ENCODE measurements around the gene TRAPPC4.
"Not testable (repeated sequence)": the region's sequence is repeated elsewhere in the genome, so short reads cannot be mapped to it uniquely, and the experiment has no call there.

TRAPPC4 gene

GRCh38 chr11:119015054-119015611 is 3.4 kb upstream of the TRAPPC4 start:
- H3K4me1 ChIP-seq (ENCODE audit: insufficient read depth, low read length), result peaks cover 28% of the 10 kb centered on the region
- peaks cover 66% of the 10 kb centered on the region for H3K36me3 ChIP-seq (ENCODE audit: insufficient read depth, low read length)
- H3K27me3 ChIP-seq (ENCODE audit: control insufficient read depth in 1 of 2, insufficient read depth in 2 of 2, low read length in 2 of 2), result no peaks in the 10 kb centered on the region
- no peak overlapping the region for H3K4me3 ChIP-seq (ENCODE audit: low read depth in 1 of 2, low read length in 2 of 2)
- no peaks in the 10 kb centered on the region for H3K9me3 ChIP-seq (ENCODE audit: low read length)
- H3K27ac ChIP-seq (ENCODE audit: low read depth, low read length), result no peak overlapping the region
- H3K9ac ChIP-seq (ENCODE audit: low read length), result no peak overlapping the region

DNA sequence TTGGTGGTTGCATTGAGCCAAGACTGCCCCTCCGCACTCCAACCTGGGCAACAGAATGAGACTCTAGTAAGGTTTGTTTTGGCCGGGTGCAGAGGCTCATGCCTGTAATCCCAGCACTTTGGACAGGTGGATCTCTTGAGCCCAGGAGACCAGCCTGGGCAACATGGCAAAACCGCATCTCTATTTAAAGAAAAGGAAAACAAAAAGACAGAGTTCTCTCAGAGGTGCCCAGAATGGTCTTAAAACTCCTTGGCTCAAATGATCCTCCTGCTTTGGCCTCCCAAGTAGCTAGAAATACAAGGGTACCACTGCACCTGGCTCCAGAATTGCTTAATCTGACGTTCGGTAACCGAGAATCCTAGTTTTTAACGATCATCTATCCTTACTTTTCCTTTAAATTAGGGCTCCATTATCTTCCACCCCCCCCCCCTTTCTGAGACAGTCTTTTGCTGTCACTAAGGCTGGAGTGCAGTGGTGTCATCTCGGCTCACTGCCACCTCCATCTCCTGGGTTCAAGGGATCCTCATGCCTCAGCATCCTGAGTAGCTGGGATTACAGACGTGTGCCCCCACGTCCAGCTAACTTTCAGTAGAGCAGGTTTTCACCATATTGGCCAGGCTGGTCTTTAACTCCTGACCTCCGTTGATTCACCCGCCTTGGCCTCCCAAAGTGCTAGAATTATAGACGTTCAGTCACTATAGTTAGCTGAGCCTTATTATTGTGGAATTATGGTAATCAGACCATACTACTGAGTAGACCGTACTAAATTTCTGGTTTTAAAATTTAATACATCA is 2.2 kb upstream of the TRAPPC4 start:
- Histone ChIP-seq H3K4me3 (ENCODE audit: low read depth in 1 of 2, low read length in 2 of 2) (no peak overlapping the region), H3K9ac (ENCODE audit: low read length) (peak overlapping the region; percentile 100), H3K9me3 (ENCODE audit: low read length) (no peaks in the 10 kb centered on the region), H3K4me1 (ENCODE audit: insufficient read depth, low read length) (peaks cover 34% of the 10 kb centered on the region), H3K27ac (ENCODE audit: low read depth, low read length) (no peak overlapping the region), H3K27me3 (ENCODE audit: control insufficient read depth in 1 of 2, insufficient read depth in 2 of 2, low read length in 2 of 2) (no peaks in the 10 kb centered on the region), H3K36me3 (ENCODE audit: insufficient read depth, low read length) (peaks cover 57% of the 10 kb centered on the region)

DNA sequence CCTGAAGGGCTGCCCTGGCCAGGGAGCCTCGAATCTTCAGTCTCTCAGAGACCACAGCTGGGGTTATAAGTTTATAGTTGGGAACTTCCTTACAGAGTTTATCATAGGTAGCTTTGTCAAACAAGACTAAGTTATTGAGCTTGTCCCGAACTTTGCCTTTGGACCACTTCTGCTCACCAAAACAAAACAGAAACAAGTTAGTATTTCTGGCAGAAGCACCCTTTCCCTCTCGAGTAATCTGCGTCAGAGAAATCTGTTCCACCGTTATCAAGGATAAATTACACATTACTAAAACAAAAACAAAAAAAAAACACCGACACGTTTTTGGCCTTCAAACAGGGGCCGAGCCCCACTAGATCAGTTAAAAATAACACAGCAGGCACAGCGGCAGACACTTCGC is 1.2 kb upstream of the TRAPPC4 start:
- H3K9me3 ChIP-seq (ENCODE audit: low read length); H3K27me3 ChIP-seq (ENCODE audit: control insufficient read depth in 1 of 2, insufficient read depth in 2 of 2, low read length in 2 of 2): not testable (repeated sequence)
- Histone ChIP-seq H3K36me3 (ENCODE audit: insufficient read depth, low read length) (peaks cover 57% of the 10 kb centered on the region), H3K9ac (ENCODE audit: low read length) (peak overlapping the region; percentile 100), H3K4me1 (ENCODE audit: insufficient read depth, low read length) (peaks cover 37% of the 10 kb centered on the region), H3K27ac (ENCODE audit: low read depth, low read length) (peak overlapping the region; percentile 87), H3K4me3 (ENCODE audit: low read depth in 1 of 2, low read length in 2 of 2) (peak overlapping the region; percentile 89 to 99)

GRCh38 chr11:119019996-119020395 is 1.4 kb downstream of the TRAPPC4 start:
- Histone ChIP-seq H3K9ac (ENCODE audit: low read length) (peak overlapping the region; percentile 79), H3K4me1 (ENCODE audit: insufficient read depth, low read length) (peaks cover 37% of the 10 kb centered on the region), H3K9me3 (ENCODE audit: low read length) (no peaks in the 10 kb centered on the region), H3K36me3 (ENCODE audit: insufficient read depth, low read length) (peaks cover 59% of the 10 kb centered on the region), H3K27ac (ENCODE audit: low read depth, low read length) (no peak overlapping the region), H3K27me3 (ENCODE audit: control insufficient read depth in 1 of 2, insufficient read depth in 2 of 2, low read length in 2 of 2) (no peaks in the 10 kb centered on the region), H3K4me3 (ENCODE audit: low read depth in 1 of 2, low read length in 2 of 2) (peak overlapping the region in 1 of 2 donors; percentile 99)

DNA sequence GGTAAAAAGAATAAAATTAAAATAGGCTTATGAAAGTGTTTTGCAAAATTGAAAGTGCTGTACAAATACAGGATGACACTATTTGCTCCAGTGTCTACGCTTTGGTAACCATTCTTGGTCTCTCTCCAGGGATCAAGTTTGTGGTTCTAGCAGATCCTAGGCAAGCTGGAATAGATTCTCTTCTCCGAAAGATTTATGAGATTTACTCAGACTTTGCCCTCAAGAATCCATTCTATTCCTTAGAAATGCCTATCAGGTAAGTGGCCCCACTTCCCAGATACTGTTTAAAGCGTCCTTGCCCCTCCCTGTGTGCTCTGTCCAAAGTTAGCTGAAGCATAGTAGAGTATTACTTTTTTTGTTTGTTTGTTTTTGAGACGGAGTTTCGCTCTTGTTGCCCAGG is 3.1 kb downstream of the TRAPPC4 start:
- H3K9ac ChIP-seq (ENCODE audit: low read length), result no peak overlapping the region
- peaks cover 48% of the 10 kb centered on the region for H3K36me3 ChIP-seq (ENCODE audit: insufficient read depth, low read length)
- H3K4me1 ChIP-seq (ENCODE audit: insufficient read depth, low read length), result peaks cover 28% of the 10 kb centered on the region
- no peaks in the 10 kb centered on the region for H3K9me3 ChIP-seq (ENCODE audit: low read length)
- no peak overlapping the region for H3K4me3 ChIP-seq (ENCODE audit: low read depth in 1 of 2, low read length in 2 of 2)
- H3K27me3 ChIP-seq (ENCODE audit: control insufficient read depth in 1 of 2, insufficient read depth in 2 of 2, low read length in 2 of 2), result no peaks in the 10 kb centered on the region
- H3K27ac ChIP-seq (ENCODE audit: low read depth, low read length), result no peak overlapping the region

DNA sequence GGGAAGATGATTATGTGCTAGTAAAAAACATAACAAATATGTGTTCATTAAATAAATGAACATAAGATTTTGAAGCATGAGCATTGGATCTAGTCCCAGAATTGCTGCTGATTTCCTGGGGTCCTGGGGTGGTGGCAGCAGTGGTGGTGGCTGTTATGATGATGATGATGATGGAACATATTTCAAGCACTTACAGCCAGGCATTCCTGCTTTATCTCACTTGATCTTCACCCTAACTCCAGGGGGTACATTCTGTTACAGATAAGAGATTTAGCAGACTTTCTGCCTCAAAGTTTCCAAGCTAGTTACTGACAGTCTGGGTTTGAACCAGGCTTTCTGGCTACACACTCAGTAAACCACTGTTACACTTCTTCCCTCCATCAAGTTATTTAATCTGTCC is 5.2 kb downstream of the TRAPPC4 start:
- H3K4me1 ChIP-seq (ENCODE audit: insufficient read depth, low read length), result peaks cover 18% of the 10 kb centered on the region
- H3K9me3 ChIP-seq (ENCODE audit: low read length), result no peaks in the 10 kb centered on the region
- no peak overlapping the region for H3K9ac ChIP-seq (ENCODE audit: low read length)
- H3K27ac ChIP-seq (ENCODE audit: low read depth, low read length), result no peak overlapping the region
- H3K27me3 ChIP-seq (ENCODE audit: control insufficient read depth in 1 of 2, insufficient read depth in 2 of 2, low read length in 2 of 2), result no peaks in the 10 kb centered on the region
- H3K4me3 ChIP-seq (ENCODE audit: low read depth in 1 of 2, low read length in 2 of 2), result no peak overlapping the region
- H3K36me3 ChIP-seq (ENCODE audit: insufficient read depth, low read length), result peaks cover 53% of the 10 kb centered on the region

GRCh38 chr11:119024430-119025098 is 6.0 kb downstream of the TRAPPC4 start:
- Histone ChIP-seq H3K36me3 (ENCODE audit: insufficient read depth, low read length) (peaks cover 53% of the 10 kb centered on the region), H3K9ac (ENCODE audit: low read length) (no peak overlapping the region)

DNA sequence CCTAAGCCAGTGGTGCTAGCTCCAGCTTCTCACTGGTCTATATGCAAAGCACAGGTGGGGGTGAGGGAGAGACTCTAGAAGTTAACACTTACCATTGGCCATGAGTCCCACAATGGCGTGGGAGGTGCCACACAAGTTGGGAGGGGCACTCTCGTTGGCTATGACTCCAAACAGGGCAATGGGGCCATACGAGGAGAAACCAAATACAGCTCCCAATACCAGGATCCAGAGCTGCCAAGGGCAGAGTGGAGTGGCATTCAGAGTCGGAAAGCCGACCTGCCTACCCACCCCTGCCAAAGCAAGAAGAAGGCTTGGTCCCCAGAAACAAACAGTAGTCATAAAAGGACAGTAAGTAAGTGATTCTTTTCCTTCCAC is 6.5 kb downstream of the TRAPPC4 start:
- H3K4me1 ChIP-seq (ENCODE audit: insufficient read depth, low read length), result peaks cover 22% of the 10 kb centered on the region
- no peak overlapping the region for H3K27ac ChIP-seq (ENCODE audit: low read depth, low read length)
- no peaks in the 10 kb centered on the region for H3K27me3 ChIP-seq (ENCODE audit: control insufficient read depth in 1 of 2, insufficient read depth in 2 of 2, low read length in 2 of 2)
- H3K36me3 ChIP-seq (ENCODE audit: insufficient read depth, low read length), result peaks cover 53% of the 10 kb centered on the region
- no peak overlapping the region for H3K4me3 ChIP-seq (ENCODE audit: low read depth in 1 of 2, low read length in 2 of 2)
- H3K9me3 ChIP-seq (ENCODE audit: low read length), result no peaks in the 10 kb centered on the region
- no peak overlapping the region for H3K9ac ChIP-seq (ENCODE audit: low read length)

More at GRCh38 chr11:119024430-119025098, 6.0 kb downstream of the TRAPPC4 start:
- H3K4me1 ChIP-seq (ENCODE audit: insufficient read depth, low read length), result peaks cover 22% of the 10 kb centered on the region
- H3K27me3 ChIP-seq (ENCODE audit: control insufficient read depth in 1 of 2, insufficient read depth in 2 of 2, low read length in 2 of 2), result no peaks in the 10 kb centered on the region
- H3K4me3 ChIP-seq (ENCODE audit: low read depth in 1 of 2, low read length in 2 of 2), result no peak overlapping the region
- no peak overlapping the region for H3K27ac ChIP-seq (ENCODE audit: low read depth, low read length)
- H3K9me3 ChIP-seq (ENCODE audit: low read length), result no peaks in the 10 kb centered on the region

GRCh38 chr11:119025541-119025940 is 7.0 kb downstream of the TRAPPC4 start:
- H3K9ac ChIP-seq (ENCODE audit: low read length), result no peak overlapping the region
- no peaks in the 10 kb centered on the region for H3K9me3 ChIP-seq (ENCODE audit: low read length)
- no peak overlapping the region for H3K4me3 ChIP-seq (ENCODE audit: low read depth in 1 of 2, low read length in 2 of 2)
- peaks cover 19% of the 10 kb centered on the region for H3K4me1 ChIP-seq (ENCODE audit: insufficient read depth, low read length)
- no peaks in the 10 kb centered on the region for H3K27me3 ChIP-seq (ENCODE audit: control insufficient read depth in 1 of 2, insufficient read depth in 2 of 2, low read length in 2 of 2)
- H3K36me3 ChIP-seq (ENCODE audit: insufficient read depth, low read length), result peaks cover 53% of the 10 kb centered on the region
- H3K27ac ChIP-seq (ENCODE audit: low read depth, low read length), result no peak overlapping the region

DNA sequence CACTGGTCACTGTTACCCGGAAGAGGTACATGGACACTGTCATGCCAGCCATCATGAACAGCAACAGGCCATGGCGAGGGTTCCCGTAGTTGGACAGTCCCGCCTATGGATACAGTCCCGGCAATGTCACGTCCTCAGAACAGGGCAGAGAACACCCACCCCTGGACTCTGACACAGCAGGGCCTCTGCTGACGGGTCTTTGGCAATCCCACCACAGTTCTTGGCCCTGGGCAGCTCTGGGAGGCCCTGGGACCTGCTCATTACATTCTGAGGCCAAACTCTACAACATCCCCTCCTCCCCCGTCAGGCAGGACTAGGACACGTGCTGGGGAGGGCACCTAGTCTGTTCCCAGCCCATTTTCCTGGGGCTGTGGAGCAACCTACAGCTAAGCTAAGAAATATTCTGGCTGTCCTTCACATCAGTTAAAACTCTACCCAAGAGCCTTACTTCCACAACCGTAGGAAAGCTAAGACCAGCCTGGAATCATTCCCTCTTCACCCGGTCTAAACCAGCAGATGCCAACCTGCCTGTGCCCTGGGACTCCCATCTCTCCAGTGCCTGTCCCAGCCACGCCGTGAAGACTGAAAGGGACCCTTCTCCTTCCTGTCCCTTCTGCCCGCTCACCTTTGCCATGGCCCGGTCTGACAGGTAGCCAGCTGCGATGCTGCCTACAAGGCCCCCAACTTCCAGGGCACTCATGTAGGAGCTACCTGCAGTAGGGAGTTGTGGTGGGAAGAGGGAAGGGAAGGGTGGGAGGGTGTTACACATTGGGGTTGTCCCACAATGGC is 7.6 kb downstream of the TRAPPC4 start:
- H3K36me3 ChIP-seq (ENCODE audit: insufficient read depth, low read length), result peaks cover 52% of the 10 kb centered on the region
- no peaks in the 10 kb centered on the region for H3K9me3 ChIP-seq (ENCODE audit: low read length)
- H3K27ac ChIP-seq (ENCODE audit: low read depth, low read length), result no peak overlapping the region
- H3K27me3 ChIP-seq (ENCODE audit: control insufficient read depth in 1 of 2, insufficient read depth in 2 of 2, low read length in 2 of 2), result no peaks in the 10 kb centered on the region
- H3K4me3 ChIP-seq (ENCODE audit: low read depth in 1 of 2, low read length in 2 of 2), result no peak overlapping the region
- H3K9ac ChIP-seq (ENCODE audit: low read length), result no peak overlapping the region
- H3K4me1 ChIP-seq (ENCODE audit: insufficient read depth, low read length), result peaks cover 19% of the 10 kb centered on the region

- peaks cover 44% of the 10 kb centered on the region for H3K36me3 ChIP-seq (ENCODE audit: insufficient read depth, low read length)
- no peak overlapping the region for H3K27ac ChIP-seq (ENCODE audit: low read depth, low read length)
- no peak overlapping the region for H3K4me3 ChIP-seq (ENCODE audit: low read depth in 1 of 2, low read length in 2 of 2)
- H3K9ac ChIP-seq (ENCODE audit: low read length), result no peak overlapping the region
- peaks cover 13% of the 10 kb centered on the region for H3K4me1 ChIP-seq (ENCODE audit: insufficient read depth, low read length)
- H3K27me3 ChIP-seq (ENCODE audit: control insufficient read depth in 1 of 2, insufficient read depth in 2 of 2, low read length in 2 of 2), result no peaks in the 10 kb centered on the region
- H3K9me3 ChIP-seq (ENCODE audit: low read length), result no peaks in the 10 kb centered on the region
Observed at GRCh38 chr11:119026970-119027369, 8.4 kb downstream of the TRAPPC4 start.
